Measurements from ENCODE around the gene SUV39H1.

SUV39H1 gene

DNA sequence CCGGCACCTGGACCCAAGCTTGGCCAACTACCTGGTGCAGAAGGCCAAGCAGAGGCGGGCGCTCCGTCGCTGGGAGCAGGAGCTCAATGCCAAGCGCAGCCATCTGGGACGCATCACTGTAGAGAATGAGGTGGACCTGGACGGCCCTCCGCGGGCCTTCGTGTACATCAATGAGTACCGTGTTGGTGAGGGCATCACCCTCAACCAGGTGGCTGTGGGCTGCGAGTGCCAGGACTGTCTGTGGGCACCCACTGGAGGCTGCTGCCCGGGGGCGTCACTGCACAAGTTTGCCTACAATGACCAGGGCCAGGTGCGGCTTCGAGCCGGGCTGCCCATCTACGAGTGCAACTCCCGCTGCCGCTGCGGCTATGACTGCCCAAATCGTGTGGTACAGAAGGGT, 3.7 kb downstream of the SUV39H1 start:
- H3K36me3 ChIP-seq (ENCODE audit: insufficient read depth): no peaks in the 10 kb centered on the region
- TF ChIP-seq, protein P1, sequence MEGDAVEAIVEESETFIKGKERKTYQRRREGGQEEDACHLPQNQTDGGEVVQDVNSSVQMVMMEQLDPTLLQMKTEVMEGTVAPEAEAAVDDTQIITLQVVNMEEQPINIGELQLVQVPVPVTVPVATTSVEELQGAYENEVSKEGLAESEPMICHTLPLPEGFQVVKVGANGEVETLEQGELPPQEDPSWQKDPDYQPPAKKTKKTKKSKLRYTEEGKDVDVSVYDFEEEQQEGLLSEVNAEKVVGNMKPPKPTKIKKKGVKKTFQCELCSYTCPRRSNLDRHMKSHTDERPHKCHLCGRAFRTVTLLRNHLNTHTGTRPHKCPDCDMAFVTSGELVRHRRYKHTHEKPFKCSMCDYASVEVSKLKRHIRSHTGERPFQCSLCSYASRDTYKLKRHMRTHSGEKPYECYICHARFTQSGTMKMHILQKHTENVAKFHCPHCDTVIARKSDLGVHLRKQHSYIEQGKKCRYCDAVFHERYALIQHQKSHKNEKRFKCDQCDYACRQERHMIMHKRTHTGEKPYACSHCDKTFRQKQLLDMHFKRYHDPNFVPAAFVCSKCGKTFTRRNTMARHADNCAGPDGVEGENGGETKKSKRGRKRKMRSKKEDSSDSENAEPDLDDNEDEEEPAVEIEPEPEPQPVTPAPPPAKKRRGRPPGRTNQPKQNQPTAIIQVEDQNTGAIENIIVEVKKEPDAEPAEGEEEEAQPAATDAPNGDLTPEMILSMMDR (conservative IDR thresholded peaks at IDR 0.05; ENCODE audit: low read depth, low read length): no peak
- no peak overlapping the region for H3K27ac ChIP-seq
- no peaks in the 10 kb centered on the region for H3K27me3 ChIP-seq (ENCODE audit: insufficient read depth, low read depth)
- H3K4me2 ChIP-seq: no peak overlapping the region
- H3K4me3 ChIP-seq (IDR thresholded peaks at IDR 0.05; ENCODE audit: insufficient read depth, low read depth, low read length): no peak overlapping the region
- peaks cover 18% of the 10 kb centered on the region; the same call in 1 of the 2 replicates for H3K79me2 ChIP-seq (ENCODE audit: insufficient read depth, low read depth)
- no peak overlapping the region for H2AFZ ChIP-seq (ENCODE audit: low read depth)
- no peak overlapping the region for H3K9ac ChIP-seq
- H4K20me1 ChIP-seq (ENCODE audit: insufficient read depth): no peaks in the 10 kb centered on the region
- H3K4me1 ChIP-seq (ENCODE audit: low read depth, poor library complexity, severe bottlenecking): peaks cover 5% of the 10 kb centered on the region

DNA sequence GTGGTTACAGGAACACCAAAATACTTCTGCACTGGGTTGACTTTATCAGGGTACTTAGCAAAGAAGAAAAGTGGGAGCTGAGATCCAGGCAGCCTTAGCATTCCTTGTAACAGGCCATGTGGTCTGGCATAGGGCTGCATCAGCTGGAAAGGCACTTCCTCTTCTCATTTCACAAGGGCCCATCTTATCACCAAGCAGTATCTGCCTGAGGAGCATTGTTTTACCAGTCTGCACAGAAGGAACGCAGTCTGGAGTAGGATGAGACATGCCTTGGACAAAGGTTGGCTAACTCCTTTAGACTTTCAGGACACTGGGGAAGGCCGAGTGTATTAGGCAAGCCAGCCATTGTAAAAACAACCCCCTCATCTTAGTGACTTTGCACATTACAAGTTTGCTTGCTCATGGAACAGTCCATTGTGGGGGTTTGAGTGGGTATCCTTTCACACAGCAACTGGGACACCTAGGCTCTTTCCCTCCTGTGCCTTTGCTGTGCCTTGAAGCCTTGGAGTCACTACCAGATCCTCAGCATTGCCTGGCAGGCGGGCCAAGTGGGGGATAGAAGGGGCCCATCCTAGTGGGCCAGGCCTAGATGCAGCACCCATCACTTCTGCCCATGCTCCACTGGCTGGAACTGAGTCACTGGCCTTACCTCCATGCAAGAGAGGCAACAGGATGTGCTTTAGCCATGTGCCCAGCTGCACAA, 4.6 kb downstream of the SUV39H1 start:
- TF ChIP-seq, protein P1 (conservative IDR thresholded peaks at IDR 0.05; ENCODE audit: low read depth, low read length): no peak
- no peak overlapping the region for H3K4me3 ChIP-seq (IDR thresholded peaks at IDR 0.05; ENCODE audit: insufficient read depth, low read depth, low read length)
- H3K36me3 ChIP-seq (ENCODE audit: insufficient read depth): no peaks in the 10 kb centered on the region
- no peak overlapping the region for H3K4me2 ChIP-seq
- H3K4me1 ChIP-seq (ENCODE audit: low read depth, poor library complexity, severe bottlenecking): peaks cover 5% of the 10 kb centered on the region
- no peak overlapping the region for H2AFZ ChIP-seq (ENCODE audit: low read depth)
- H3K27me3 ChIP-seq (ENCODE audit: insufficient read depth, low read depth): no peaks in the 10 kb centered on the region
- no peak overlapping the region for H3K9ac ChIP-seq
- H4K20me1 ChIP-seq (ENCODE audit: insufficient read depth): no peaks in the 10 kb centered on the region
- H3K79me2 ChIP-seq (ENCODE audit: insufficient read depth, low read depth): peaks cover 18% of the 10 kb centered on the region; the same call in 1 of the 2 replicates
- H3K27ac ChIP-seq: no peak overlapping the region

DNA sequence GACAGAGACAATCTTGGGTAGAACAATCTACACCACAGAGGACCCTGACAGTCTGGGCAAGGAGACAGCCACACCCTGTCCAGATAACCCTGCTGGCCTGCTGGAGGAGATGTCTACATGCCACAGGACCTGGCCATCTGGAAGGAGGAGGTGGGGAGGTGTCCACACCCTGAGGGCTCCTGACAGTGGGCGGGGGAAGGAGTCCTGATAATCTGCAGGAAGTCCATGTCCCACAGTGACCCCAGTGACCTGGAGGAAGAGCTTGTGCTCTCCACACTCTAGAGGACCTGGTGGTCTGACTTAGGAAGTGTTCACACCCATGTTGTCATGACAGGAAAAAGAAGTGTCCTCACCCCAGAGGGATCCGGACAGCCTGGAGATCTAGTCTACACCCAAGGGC, 5.5 kb downstream of the SUV39H1 start:
- Histone ChIP-seq H3K27ac (no peak overlapping the region), H2AFZ (ENCODE audit: low read depth) (no peak overlapping the region), H3K4me3 (IDR thresholded peaks at IDR 0.05; ENCODE audit: insufficient read depth, low read depth, low read length) (no peak overlapping the region), H3K36me3 (ENCODE audit: insufficient read depth) (no peaks in the 10 kb centered on the region), H4K20me1 (ENCODE audit: insufficient read depth) (no peaks in the 10 kb centered on the region), H3K27me3 (ENCODE audit: insufficient read depth, low read depth) (no peaks in the 10 kb centered on the region), H3K9ac (no peak overlapping the region), H3K4me1 (ENCODE audit: low read depth, poor library complexity, severe bottlenecking) (peaks cover 5% of the 10 kb centered on the region), H3K79me2 (ENCODE audit: insufficient read depth, low read depth) (peaks cover 17% of the 10 kb centered on the region; the same call in 1 of the 2 replicates), H3K4me2 (no peak overlapping the region)
- TF ChIP-seq, protein P1 (conservative IDR thresholded peaks at IDR 0.05; ENCODE audit: low read depth, low read length): no peak

DNA sequence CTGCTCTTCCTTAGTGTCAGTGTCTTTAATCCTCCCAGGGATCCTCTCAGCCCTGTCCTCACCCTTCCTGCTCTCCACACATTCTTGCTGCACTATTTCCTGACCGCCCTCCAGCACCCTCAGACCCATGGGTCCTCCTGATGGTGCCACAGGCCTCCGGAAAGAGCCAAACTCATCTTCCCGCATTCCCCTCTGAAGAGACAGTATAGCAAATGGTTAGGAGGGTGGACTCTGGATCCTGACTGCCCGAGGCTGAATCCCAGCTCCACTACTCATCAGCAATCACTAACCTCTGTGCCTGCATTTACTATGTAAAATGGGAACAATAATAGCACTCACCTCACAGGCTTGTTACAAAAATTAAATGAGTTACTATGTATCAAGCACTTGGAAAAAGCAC, 6.2 kb downstream of the SUV39H1 start:
- Histone ChIP-seq H3K4me2 (no peak overlapping the region), H3K79me2 (ENCODE audit: insufficient read depth, low read depth) (peaks cover 10% of the 10 kb centered on the region; the same call in 1 of the 2 replicates), H3K4me3 (IDR thresholded peaks at IDR 0.05; ENCODE audit: insufficient read depth, low read depth, low read length) (no peak overlapping the region), H3K4me1 (ENCODE audit: low read depth, poor library complexity, severe bottlenecking) (peaks cover 2% of the 10 kb centered on the region), H4K20me1 (ENCODE audit: insufficient read depth) (no peaks in the 10 kb centered on the region), H3K9ac (no peak overlapping the region), H3K36me3 (ENCODE audit: insufficient read depth) (no peaks in the 10 kb centered on the region), H3K27me3 (ENCODE audit: insufficient read depth, low read depth) (no peaks in the 10 kb centered on the region), H2AFZ (ENCODE audit: low read depth) (no peak overlapping the region), H3K27ac (no peak overlapping the region)
- TF ChIP-seq, protein P1 (conservative IDR thresholded peaks at IDR 0.05; ENCODE audit: low read depth, low read length): no peak
